Measurements from ENCODE around the gene LDB3.

The LDB3 gene

DNA sequence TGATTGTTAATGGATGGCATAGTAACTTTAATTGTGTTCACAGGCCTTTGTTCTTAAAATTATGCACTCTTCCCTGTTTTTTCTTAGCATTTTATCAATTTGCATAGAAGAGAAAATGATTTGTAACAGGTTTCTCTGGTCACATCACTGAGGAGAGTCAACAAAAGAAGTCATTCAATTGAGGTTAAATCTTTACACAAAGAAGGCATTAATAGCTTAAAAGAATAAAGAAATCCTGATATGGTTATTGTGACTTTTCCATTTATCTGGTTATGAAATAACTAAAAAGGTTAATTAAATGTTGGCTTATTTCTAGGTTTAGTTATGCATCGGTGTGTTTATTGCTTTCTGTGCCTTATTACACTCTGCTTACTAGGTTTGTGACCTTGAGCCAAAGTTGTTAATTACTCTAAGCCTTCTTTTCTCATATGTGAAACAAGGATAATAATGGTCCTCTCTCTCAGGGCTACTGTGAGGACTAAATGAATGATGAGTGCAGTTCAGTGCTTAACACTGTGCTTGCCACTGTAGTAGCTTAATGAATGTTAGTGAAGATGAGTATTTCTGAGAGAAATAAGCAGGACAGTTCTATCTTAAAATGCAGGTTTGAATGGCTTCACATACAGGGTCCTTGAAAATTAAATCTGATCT is 100.2 kb downstream of the LDB3 start:
- DNase-seq: no peak

DNA sequence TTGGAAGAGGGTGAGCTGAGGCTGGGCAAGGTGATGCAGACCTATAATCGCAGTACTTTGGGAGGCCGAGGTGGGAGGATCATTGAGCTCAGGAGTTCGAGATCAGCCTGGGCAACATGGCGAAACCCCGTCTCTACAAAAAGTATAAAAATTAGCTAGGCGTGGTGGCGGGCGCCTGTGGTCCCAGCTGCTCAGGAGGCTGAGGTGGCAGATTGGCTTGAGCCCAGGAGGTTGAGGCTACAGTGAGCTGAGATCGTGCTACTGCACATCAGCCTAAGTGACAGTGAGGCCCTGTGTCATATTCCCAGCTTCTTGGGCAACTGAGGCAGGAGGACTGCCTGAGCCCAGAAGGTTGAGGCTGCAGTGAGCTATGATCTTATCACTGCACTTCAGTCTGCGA is 101.7 kb downstream of the LDB3 start:
- no peak for DNase-seq

DNA sequence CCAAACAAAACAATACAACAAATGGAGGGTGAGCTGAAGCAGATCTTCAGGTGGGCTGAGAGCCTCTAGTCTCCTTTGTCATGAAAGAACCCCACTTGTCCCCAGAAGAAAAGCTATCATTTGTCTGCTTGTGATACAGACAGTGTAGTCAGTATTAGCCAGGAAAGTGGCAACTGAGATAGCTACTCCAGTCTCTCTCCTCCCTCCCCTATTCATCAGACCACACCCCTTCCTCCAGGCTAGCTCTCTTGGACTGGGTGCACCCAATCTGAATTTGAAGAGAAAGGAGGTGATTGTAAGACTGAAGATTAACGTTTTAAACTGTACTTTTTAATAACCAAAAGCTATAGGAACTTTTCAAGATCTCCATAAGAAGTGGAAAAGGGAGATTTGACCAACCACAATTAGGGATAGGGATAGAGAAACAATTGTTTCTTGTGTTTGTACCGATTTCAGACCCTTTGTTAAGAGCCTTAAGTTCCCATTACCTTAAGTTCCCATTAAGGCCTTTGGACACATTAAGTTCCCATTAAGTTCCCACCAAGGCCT is 102.2 kb downstream of the LDB3 start:
- DNase-seq: no peak

DNA sequence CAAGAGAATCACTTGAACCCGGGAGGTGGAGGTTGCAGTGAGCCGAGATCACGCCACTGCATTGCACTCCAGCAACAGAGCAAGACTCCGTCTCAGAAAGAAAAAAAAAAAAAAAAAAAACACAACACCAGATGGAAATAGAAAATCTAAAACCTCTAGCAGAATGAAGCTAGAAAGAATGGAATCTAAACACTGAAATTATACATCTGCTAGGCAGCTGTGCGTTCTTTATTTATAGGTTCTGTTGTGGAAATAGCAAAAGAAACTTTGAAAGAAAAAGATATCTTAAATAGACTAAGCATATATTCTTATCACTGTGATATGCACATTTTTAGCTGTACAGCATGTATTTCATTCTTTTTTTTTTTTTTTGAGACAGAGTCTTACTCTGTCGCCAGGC is 105.2 kb downstream of the LDB3 start:
- DNase-seq: no peak

DNA sequence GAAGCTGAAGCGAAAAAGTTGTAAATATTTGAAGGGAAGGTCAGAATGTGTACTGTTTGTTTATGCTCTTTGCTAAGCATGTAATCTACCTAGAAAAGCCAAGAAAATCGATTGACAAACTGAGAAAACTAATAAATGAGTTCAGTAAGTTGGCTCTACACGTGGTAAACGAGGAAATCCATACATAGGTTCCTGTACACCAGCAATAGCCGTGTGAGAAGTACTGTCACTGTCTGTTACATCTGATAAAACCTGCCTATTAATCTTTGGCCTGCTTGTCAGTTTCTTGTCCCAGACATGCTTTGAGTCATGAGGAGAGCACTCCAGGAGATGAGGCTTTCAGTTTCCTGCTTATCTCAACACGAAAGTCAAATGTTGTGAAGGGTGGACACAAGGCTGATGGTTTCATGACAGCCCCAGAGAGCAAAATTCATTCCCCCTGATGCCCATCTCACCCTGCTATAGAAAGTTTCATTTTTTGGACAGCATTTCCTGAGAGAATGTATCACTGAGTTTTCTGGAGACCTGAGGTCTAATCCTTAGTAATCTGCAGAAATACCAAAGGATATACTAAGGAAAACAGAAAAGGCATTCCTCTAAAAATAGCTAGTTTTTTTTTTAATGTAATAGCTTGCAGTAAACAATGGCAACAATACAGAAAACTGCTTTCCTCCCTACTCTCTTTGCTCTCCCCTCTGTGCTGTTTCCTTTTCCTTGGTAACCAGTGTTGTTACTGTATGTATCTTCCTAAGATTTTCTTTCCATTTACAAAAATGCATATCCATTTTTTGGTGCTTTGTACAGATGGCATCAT is 107.0 kb downstream of the LDB3 start:
- DNase-seq: no peak

DNA sequence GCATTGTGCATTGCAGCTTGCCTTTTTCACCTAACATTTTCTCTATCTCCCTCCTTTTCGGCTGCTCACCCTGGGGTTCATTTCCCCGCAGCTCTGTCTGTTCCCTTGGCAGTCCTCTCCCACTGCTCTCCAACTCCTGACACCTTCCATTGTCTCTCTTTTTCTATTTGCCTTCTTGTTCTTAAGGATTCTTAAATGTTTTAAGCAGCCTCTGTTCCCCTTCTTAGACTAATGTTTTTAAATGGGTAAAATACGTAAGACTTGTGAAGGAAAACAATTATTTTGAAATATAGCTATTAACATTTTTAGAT is 107.5 kb downstream of the LDB3 start:
- no peak for DNase-seq

DNA sequence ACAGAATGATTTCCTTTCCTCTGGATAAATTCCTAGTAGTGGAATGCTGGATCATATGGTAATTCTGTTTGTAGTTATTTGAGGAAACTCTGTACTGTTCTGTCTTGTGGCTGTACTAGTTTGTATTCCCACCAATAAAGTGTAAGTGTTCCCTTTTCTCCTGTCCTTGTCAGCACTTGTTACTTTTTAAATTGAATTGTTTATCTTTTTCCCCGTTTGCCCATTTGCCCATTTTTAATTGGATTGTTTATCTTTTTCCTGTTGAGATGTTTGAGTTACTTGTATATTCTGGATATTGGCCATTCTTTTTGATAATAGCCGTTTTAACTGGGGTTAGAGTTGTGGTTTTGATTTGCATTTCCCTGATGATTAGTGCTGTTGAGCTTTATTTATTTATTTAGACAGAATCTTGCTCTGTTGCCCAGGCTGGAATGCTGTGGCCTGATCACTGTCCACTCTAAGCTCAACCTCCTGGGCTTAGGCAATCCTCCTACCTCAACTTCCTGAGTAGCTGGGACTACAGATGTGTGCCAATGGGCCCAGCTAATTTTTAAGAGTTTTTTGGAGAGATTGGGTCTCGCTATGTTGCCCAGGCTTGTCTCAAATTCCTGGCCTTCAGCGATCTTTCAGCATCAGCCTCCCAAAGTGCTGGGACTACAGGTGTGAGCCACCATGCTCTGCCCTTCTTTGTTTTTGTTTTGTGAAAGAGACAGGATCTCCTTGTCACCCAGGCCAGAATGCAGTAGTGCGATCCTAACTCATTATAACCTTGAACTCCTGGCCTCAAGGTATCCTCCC is 111.1 kb downstream of the LDB3 start:
- DNase-seq: no peak

DNA sequence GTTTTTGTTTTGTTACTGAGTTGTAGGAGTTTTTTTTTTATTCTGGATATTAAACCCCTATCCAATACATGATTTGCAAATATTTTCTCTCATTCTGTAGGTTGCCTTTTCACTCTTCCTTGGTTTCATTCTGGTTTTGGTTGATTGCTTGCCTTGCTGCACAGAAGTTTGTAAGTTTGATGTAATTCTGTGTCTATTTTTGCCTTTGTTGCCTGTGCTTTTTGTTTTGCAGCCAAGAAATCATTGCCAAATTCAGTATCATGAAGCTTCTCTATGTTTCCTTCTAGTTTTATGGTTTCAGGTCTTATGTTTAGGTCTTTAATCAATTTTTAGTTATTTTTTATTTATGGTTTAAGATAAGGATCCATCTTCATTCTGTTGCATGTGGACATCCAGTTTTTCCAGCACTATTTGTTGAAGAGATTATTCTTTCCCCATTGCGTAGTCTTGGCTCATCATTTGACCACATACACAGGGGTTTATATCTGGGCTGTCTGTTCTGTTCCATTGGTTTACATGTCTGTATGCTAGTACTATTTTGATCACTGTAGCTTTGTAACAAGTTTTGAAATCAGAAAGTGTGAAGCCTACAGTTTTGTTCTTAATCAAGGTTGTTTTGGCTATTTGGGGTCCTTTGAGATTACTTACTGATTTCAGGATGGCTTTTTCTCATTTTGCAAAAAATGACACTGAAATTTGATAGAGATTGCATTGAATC is 114.5 kb downstream of the LDB3 start:
- no peak for DNase-seq

DNA sequence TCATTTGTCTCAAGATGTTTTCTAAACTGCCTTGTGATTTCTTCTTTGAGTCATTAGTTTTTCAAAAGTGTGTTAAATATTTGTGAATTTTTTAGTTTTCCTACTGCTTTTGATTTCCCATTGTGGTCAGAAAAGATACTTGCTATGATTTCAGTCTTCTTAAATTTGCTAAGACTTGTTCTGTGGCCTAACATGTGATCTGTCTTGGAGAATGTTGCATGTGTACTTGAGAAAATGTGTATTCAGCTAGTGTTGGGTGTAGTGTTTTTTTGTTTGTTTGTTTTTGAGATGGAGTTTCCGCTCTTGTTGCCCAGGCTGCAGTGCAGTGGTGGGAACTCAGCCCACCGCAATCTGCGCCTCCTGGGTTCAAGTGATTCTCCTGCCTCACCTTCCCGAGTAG is 116.7 kb downstream of the LDB3 start:
- DNase-seq: no peak
